Lung (tissue), 13 donors: Measurements from ENCODE around the gene HMGN4. TPM values are rescaled to one million over a fixed set of nuclear protein-coding genes. Genes with fewer than 3 reads are reported as not detected.
A peak's percentile ranks its signal among the peaks of the same experiment; 100 is the strongest.

Experiments used
- ATAC-seq: fragments of 200-7000 bp; cut with Tn5 transposase; one replicate; pipeline ENCODE4 v1.9.1; 2020; ENCODE audit warnings: moderate number of reproducible peaks; ENCODE audit not compliant: insufficient read depth, low FRiP score
- DNase-seq, 3 donors: peaks; one replicate each; pipeline ENCODE4 v3.0.0-alpha.2; 2013 to 2017
- H3K27ac ChIP-seq, 2 donors: one replicate each; pipeline ENCODE4 v1.5.1; 2013; ENCODE audit warnings: mild to moderate bottlenecking in 2 of 2, moderate library complexity in 2 of 2, control low read depth in 1 of 2, inconsistent platforms in 1 of 2, low read depth in 1 of 2, low read length in 1 of 2
- H3K27me3 ChIP-seq, 3 donors: one replicate each; pipeline ENCODE4 v1.5.1; 2013; ENCODE audit warnings: low read length in 2 of 3; ENCODE audit not compliant: control insufficient read depth in 3 of 3, insufficient read depth in 3 of 3
- H3K36me3 ChIP-seq, 4 donors: one replicate each; pipeline ENCODE4 v1.5.1; 2013; ENCODE audit warnings: low read length in 4 of 4, mild to moderate bottlenecking in 1 of 4, moderate library complexity in 1 of 4; ENCODE audit not compliant: control insufficient read depth in 4 of 4, insufficient read depth in 4 of 4
- H3K4me1 ChIP-seq, 5 donors: one replicate each; pipeline ENCODE4 v1.5.1; 2013; ENCODE audit warnings: low read length in 5 of 5, mild to moderate bottlenecking in 2 of 5, moderate library complexity in 1 of 5; ENCODE audit not compliant: control insufficient read depth in 5 of 5, insufficient read depth in 5 of 5
- H3K4me3 ChIP-seq: one replicate; pipeline ENCODE4 v1.5.1; 2013; ENCODE audit warnings: mild to moderate bottlenecking, control low read depth, moderate library complexity
- H3K9ac ChIP-seq, 2 donors: one replicate each; pipeline ENCODE4 v1.5.1; 2013; ENCODE audit warnings: low read length in 2 of 2, control low read depth in 1 of 2; ENCODE audit not compliant: insufficient read depth in 1 of 2
- H3K9me3 ChIP-seq, 4 donors: one replicate each; pipeline ENCODE4 v1.5.1; 2013; ENCODE audit warnings: low read length in 3 of 4, mild to moderate bottlenecking in 1 of 4, moderate library complexity in 1 of 4; ENCODE audit not compliant: control insufficient read depth in 4 of 4, insufficient read depth in 3 of 4
- CTCF ChIP-seq: IDR thresholded peaks from 2 replicates; pipeline ENCODE4 v1.5.1; 2012; ENCODE audit warnings: mild to moderate bottlenecking; ENCODE audit errors: control extremely low read depth, extremely low read depth
- WGBS, 2 donors: extraction: QIAGEN DNeasy Blood & Tissue Kit; methylation state at CpG; one replicate each; pipeline ENCODE4 v1.1.7; 2013; 5-methylcytosine and 5-hydroxymethylcytosine counted together
- polyA plus RNA-seq, 2 donors: library from polyadenylated mRNA; stranded (reverse); fragments of 200-250 nt; gene quantifications; one replicate each; pipeline ENCODE4 v1.2.1, GENCODE V29; 2013
- small RNA-seq: library from RNA; depleted of rRNA; stranded (forward); fragments of <200 nt; gene quantifications from one replicate; pipeline ENCODE3, GENCODE V24; 2014; ENCODE audit warnings: low replicate concordance
- total RNA-seq, 2 donors: library from RNA; depleted of rRNA in 1 of 2; stranded (reverse); fragments of >200 nt in 1 of 2; gene quantifications; one replicate each; pipeline ENCODE4 v1.2.1, GENCODE V29; 2014 to 2021
- donor health status: control.
- donor health status: control.
- donor health status: Bipolar disorder and iron deficiency.
- donor health status: healthy.
- donor health status: DM: yes; HTN: yes; CAD: no.

Gene HMGN4
- total and polyA plus RNA-seq, 4 donors, result 16.1 to 73.3 (median 54.2) TPM

GRCh38 chr6:26594131-26594498 lies 55.9 kb downstream of the HMGN4 start:
- Histone ChIP-seq H3K27ac (no peak overlapping the region), H3K4me3 (no peak overlapping the region), H3K27me3 (peaks cover 0 to 38% (median 34%) of the 10 kb centered on the region in 3 donors), H3K36me3 (peaks cover 5 to 11% (median 8%) of the 10 kb centered on the region in 4 donors), H3K9me3 (no peaks in the 10 kb centered on the region), H3K9ac (no peak overlapping the region), H3K4me1 (peaks cover 0 to 14% (median 6%) of the 10 kb centered on the region in 5 donors)
- ATAC-seq, result no peak
- 24% methylated on average over 6 of the region's 6 CpGs for WGBS, 2 donors
- DNase-seq, result no peak
- TF ChIP-seq CTCF, result no peak

GRCh38 chr6:26594730-26595632 lies 56.8 kb downstream of the HMGN4 start:
- H3K4me1 ChIP-seq, result peaks cover 0 to 14% (median 6%) of the 10 kb centered on the region in 5 donors
- ATAC-seq (no peak), DNase-seq (peak; percentile 44 to 69 (median 61))
- no peak for TF ChIP-seq CTCF
- 21 to 24% methylated on average over 23 of the region's 23 CpGs for WGBS, 2 donors
- peak overlapping the region in 1 of 2 donors; percentile 62 for H3K27ac ChIP-seq
- no peaks in the 10 kb centered on the region for H3K9me3 ChIP-seq
- no peak overlapping the region for H3K4me3 ChIP-seq
- peaks cover 7 to 11% (median 9%) of the 10 kb centered on the region in 4 donors for H3K36me3 ChIP-seq
- H3K27me3 ChIP-seq, result peaks cover 0 to 38% (median 34%) of the 10 kb centered on the region in 3 donors
- H3K9ac ChIP-seq, result peak overlapping the region in 1 of 2 donors; percentile 80

GRCh38 chr6:26595669-26596269 lies 57.6 kb downstream of the HMGN4 start:
- H3K27ac ChIP-seq, result peak overlapping the region; percentile 62 to 89
- DNase-seq (peak; percentile 92 to 95 (median 93)), ATAC-seq (peak; percentile 82)
- H3K27me3 ChIP-seq, result peaks cover 0 to 36% (median 34%) of the 10 kb centered on the region in 3 donors
- 1% methylated on average over 39 of the region's 39 CpGs for WGBS, 2 donors
- TF ChIP-seq CTCF, result peak; percentile 79
- no peaks in the 10 kb centered on the region for H3K9me3 ChIP-seq
- peak overlapping the region; percentile 44 for H3K4me3 ChIP-seq
- peak overlapping the region in 1 of 2 donors; percentile 80 for H3K9ac ChIP-seq
- peaks cover 7 to 11% (median 11%) of the 10 kb centered on the region in 4 donors for H3K36me3 ChIP-seq
- peaks cover 0 to 14% (median 6%) of the 10 kb centered on the region in 5 donors for H3K4me1 ChIP-seq

Small RNA genes within 50 kb of the gene (small RNA-seq; reads per million reads assigned to genes)
- not detected for gene RNU6-502P

Other genes starting within 250 kb of the HMGN4 start
- 10 to 100 TPM; 19.7 to 19.8 TPM for gene BTN3A2, start 173.2 kb upstream of the HMGN4 start, total RNA-seq
- gene BTN3A2, start 173.2 kb upstream of the HMGN4 start, polyA plus RNA-seq, result 10 to 100 TPM; 17.5 to 40.5 TPM
- 10 to 100 TPM; 19.1 to 26.8 TPM for gene BTN2A2, start 155.3 kb upstream of the HMGN4 start, total RNA-seq
- 10 to 100 TPM in 1 of 2 donors, 1 to 10 TPM in 1; 9.5 to 21.8 TPM for gene BTN2A2, start 155.3 kb upstream of the HMGN4 start, polyA plus RNA-seq
- 10 to 100 TPM; 18.7 to 60.1 TPM for gene BTN3A1, start 136.1 kb upstream of the HMGN4 start, total RNA-seq
- gene BTN3A1, start 136.1 kb upstream of the HMGN4 start, polyA plus RNA-seq, result 10 to 100 TPM; 14.4 to 26.3 TPM
- gene BTN3A3, start 97.9 kb upstream of the HMGN4 start, total RNA-seq, result 10 to 100 TPM; 18.9 to 65.5 TPM
- gene BTN3A3, start 97.9 kb upstream of the HMGN4 start, polyA plus RNA-seq, result 10 to 100 TPM in 1 of 2 donors, 1 to 10 TPM in 1; 8.1 to 22.9 TPM
- gene BTN2A1, start 80.4 kb upstream of the HMGN4 start, total RNA-seq, result 10 to 100 TPM; 20.0 to 23.5 TPM
- 10 to 100 TPM; 12.4 to 35.3 TPM for gene BTN2A1, start 80.4 kb upstream of the HMGN4 start, polyA plus RNA-seq
- under 1 TPM; 0.06 to 0.26 TPM for gene BTN1A1, start 38.1 kb upstream of the HMGN4 start, total RNA-seq
- under 1 TPM in 1 of 2 donors, not detected in 1; 0.06 TPM for gene BTN1A1, start 38.1 kb upstream of the HMGN4 start, polyA plus RNA-seq
- gene ABT1, start 58.6 kb downstream of the HMGN4 start, total RNA-seq, result 10 to 100 TPM; 15.6 to 18.2 TPM
- gene ABT1, start 58.6 kb downstream of the HMGN4 start, polyA plus RNA-seq, result 10 to 100 TPM; 13.4 to 20.9 TPM
- 10 to 100 TPM; 19.8 to 26.0 TPM for gene ZNF322, start 121.4 kb downstream of the HMGN4 start, total RNA-seq
- 1 to 10 TPM; 5.8 to 9.1 TPM for gene ZNF322, start 121.4 kb downstream of the HMGN4 start, polyA plus RNA-seq